Measurements from ENCODE around the gene ITGA11.

Gene ITGA11

DNA sequence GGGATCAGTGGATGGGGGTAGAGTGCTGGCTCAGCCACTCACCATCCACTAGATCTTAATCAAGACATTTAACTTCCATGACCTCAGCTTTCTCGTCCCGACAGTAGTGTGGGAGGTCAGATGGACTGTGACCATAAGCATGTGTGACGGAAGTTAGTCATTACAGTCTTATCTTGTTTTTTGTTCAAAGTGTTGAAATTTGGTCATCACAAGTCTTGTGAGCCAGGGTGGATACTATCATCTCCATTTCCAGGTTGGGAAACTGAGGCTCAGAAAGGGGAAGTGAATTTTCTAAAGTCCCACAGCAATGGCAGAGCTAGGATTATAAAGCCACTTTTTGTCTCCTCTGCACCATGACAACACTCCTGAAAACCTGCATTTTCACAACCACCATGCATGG is 32.0 kb upstream of the ITGA11 start:
- no peak for ATAC-seq
- TF ChIP-seq ZNF8 (CRISPR knock-in tag; IDR thresholded peaks at IDR 0.05) (no peak), ARNTL (CRISPR knock-in tag; IDR thresholded peaks at IDR 0.05; ENCODE audit: borderline replicate concordance, low read depth) (no peak), ZFP3 (CRISPR knock-in tag; IDR thresholded peaks at IDR 0.05) (no peak), BACH2 (CRISPR knock-in tag; IDR thresholded peaks at IDR 0.05; ENCODE audit: borderline replicate concordance) (no peak), ZNF70 (CRISPR knock-in tag; IDR thresholded peaks at IDR 0.05) (no peak), TOX (CRISPR knock-in tag; IDR thresholded peaks at IDR 0.05; ENCODE audit: borderline replicate concordance) (no peak), CSDC2 (CRISPR knock-in tag; IDR thresholded peaks at IDR 0.05) (no peak), GLIS3 (CRISPR knock-in tag; IDR thresholded peaks at IDR 0.05) (no peak), ZFP30 (CRISPR knock-in tag; IDR thresholded peaks at IDR 0.05) (no peak), ZNF565 (CRISPR knock-in tag; conservative IDR thresholded peaks at IDR 0.05; ENCODE audit: low read depth) (no peak), ISL1 (CRISPR knock-in tag; IDR thresholded peaks at IDR 0.05) (no peak), PPARA (CRISPR knock-in tag; IDR thresholded peaks at IDR 0.05; ENCODE audit: borderline replicate concordance) (no peak), SNAI2 (CRISPR knock-in tag; IDR thresholded peaks at IDR 0.05) (no peak), ESRRG (CRISPR knock-in tag; IDR thresholded peaks at IDR 0.05) (no peak), ZC3H10 (CRISPR knock-in tag; IDR thresholded peaks at IDR 0.05) (no peak), RARB (CRISPR knock-in tag; IDR thresholded peaks at IDR 0.05) (no peak)
- TF ChIP-seq, protein P1, sequence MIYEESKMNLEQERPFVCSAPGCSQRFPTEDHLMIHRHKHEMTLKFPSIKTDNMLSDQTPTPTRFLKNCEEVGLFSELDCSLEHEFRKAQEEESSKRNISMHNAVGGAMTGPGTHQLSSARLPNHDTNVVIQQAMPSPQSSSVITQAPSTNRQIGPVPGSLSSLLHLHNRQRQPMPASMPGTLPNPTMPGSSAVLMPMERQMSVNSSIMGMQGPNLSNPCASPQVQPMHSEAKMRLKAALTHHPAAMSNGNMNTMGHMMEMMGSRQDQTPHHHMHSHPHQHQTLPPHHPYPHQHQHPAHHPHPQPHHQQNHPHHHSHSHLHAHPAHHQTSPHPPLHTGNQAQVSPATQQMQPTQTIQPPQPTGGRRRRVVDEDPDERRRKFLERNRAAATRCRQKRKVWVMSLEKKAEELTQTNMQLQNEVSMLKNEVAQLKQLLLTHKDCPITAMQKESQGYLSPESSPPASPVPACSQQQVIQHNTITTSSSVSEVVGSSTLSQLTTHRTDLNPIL (CRISPR knock-in tag; IDR thresholded peaks at IDR 0.05; ENCODE audit: low read depth): no peak
- TF ChIP-seq, protein P2, sequence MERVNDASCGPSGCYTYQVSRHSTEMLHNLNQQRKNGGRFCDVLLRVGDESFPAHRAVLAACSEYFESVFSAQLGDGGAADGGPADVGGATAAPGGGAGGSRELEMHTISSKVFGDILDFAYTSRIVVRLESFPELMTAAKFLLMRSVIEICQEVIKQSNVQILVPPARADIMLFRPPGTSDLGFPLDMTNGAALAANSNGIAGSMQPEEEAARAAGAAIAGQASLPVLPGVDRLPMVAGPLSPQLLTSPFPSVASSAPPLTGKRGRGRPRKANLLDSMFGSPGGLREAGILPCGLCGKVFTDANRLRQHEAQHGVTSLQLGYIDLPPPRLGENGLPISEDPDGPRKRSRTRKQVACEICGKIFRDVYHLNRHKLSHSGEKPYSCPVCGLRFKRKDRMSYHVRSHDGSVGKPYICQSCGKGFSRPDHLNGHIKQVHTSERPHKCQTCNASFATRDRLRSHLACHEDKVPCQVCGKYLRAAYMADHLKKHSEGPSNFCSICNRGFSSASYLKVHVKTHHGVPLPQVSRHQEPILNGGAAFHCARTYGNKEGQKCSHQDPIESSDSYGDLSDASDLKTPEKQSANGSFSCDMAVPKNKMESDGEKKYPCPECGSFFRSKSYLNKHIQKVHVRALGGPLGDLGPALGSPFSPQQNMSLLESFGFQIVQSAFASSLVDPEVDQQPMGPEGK (CRISPR knock-in tag; IDR thresholded peaks at IDR 0.05; ENCODE audit: borderline replicate concordance): no peak
- TF ChIP-seq, protein P3, sequence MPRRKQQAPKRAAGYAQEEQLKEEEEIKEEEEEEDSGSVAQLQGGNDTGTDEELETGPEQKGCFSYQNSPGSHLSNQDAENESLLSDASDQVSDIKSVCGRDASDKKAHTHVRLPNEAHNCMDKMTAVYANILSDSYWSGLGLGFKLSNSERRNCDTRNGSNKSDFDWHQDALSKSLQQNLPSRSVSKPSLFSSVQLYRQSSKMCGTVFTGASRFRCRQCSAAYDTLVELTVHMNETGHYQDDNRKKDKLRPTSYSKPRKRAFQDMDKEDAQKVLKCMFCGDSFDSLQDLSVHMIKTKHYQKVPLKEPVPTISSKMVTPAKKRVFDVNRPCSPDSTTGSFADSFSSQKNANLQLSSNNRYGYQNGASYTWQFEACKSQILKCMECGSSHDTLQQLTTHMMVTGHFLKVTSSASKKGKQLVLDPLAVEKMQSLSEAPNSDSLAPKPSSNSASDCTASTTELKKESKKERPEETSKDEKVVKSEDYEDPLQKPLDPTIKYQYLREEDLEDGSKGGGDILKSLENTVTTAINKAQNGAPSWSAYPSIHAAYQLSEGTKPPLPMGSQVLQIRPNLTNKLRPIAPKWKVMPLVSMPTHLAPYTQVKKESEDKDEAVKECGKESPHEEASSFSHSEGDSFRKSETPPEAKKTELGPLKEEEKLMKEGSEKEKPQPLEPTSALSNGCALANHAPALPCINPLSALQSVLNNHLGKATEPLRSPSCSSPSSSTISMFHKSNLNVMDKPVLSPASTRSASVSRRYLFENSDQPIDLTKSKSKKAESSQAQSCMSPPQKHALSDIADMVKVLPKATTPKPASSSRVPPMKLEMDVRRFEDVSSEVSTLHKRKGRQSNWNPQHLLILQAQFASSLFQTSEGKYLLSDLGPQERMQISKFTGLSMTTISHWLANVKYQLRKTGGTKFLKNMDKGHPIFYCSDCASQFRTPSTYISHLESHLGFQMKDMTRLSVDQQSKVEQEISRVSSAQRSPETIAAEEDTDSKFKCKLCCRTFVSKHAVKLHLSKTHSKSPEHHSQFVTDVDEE (CRISPR knock-in tag; IDR thresholded peaks at IDR 0.05): no peak
- TF ChIP-seq, protein P4, sequence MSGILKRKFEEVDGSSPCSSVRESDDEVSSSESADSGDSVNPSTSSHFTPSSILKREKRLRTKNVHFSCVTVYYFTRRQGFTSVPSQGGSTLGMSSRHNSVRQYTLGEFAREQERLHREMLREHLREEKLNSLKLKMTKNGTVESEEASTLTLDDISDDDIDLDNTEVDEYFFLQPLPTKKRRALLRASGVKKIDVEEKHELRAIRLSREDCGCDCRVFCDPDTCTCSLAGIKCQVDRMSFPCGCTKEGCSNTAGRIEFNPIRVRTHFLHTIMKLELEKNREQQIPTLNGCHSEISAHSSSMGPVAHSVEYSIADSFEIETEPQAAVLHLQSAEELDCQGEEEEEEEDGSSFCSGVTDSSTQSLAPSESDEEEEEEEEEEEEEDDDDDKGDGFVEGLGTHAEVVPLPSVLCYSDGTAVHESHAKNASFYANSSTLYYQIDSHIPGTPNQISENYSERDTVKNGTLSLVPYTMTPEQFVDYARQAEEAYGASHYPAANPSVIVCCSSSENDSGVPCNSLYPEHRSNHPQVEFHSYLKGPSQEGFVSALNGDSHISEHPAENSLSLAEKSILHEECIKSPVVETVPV (CRISPR knock-in tag; IDR thresholded peaks at IDR 0.05): no peak

DNA sequence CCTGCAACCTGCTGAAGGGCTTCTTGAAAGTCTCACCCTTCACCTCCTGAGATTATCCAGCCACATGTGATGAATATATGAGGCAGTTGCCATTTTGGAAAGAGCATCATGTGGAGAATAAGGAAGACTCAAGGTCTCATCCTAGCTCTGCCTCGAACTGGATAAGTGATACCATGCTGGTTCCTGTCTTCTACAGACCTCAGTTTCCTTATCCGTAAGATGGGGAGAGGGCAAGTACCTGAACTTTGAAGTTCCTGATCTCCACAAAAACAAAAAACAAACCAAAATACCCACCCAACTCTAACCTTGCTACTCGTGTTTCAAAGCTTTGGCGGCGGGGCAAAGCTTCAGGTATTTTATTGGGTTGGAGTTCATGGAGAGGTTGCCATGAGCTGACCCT is 31.5 kb upstream of the ITGA11 start:
- ATAC-seq: no peak
- TF ChIP-seq TCF4 (CRISPR knock-in tag; IDR thresholded peaks at IDR 0.05; ENCODE audit: borderline replicate concordance) (no peak), ISL1 (CRISPR knock-in tag; IDR thresholded peaks at IDR 0.05) (no peak), PPARA (CRISPR knock-in tag; IDR thresholded peaks at IDR 0.05; ENCODE audit: borderline replicate concordance) (no peak), ZFP30 (CRISPR knock-in tag; IDR thresholded peaks at IDR 0.05) (no peak), ZNF70 (CRISPR knock-in tag; IDR thresholded peaks at IDR 0.05) (no peak), TOX (CRISPR knock-in tag; IDR thresholded peaks at IDR 0.05; ENCODE audit: borderline replicate concordance) (no peak), RARB (CRISPR knock-in tag; IDR thresholded peaks at IDR 0.05) (no peak), GLIS3 (CRISPR knock-in tag; IDR thresholded peaks at IDR 0.05) (no peak), ESRRG (CRISPR knock-in tag; IDR thresholded peaks at IDR 0.05) (no peak), ARNTL (CRISPR knock-in tag; IDR thresholded peaks at IDR 0.05; ENCODE audit: borderline replicate concordance, low read depth) (no peak), ZNF8 (CRISPR knock-in tag; IDR thresholded peaks at IDR 0.05) (no peak)
- TF ChIP-seq, protein P1 (CRISPR knock-in tag; IDR thresholded peaks at IDR 0.05; ENCODE audit: low read depth): no peak
- TF ChIP-seq, protein P5, sequence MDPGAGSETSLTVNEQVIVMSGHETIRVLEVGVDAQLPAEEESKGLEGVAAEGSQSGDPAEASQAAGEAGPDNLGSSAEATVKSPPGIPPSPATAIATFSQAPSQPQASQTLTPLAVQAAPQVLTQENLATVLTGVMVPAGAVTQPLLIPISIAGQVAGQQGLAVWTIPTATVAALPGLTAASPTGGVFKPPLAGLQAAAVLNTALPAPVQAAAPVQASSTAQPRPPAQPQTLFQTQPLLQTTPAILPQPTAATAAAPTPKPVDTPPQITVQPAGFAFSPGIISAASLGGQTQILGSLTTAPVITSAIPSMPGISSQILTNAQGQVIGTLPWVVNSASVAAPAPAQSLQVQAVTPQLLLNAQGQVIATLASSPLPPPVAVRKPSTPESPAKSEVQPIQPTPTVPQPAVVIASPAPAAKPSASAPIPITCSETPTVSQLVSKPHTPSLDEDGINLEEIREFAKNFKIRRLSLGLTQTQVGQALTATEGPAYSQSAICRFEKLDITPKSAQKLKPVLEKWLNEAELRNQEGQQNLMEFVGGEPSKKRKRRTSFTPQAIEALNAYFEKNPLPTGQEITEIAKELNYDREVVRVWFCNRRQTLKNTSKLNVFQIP (CRISPR knock-in tag; IDR thresholded peaks at IDR 0.05; ENCODE audit: borderline replicate concordance, low read depth): no peak
- TF ChIP-seq, protein P4 (CRISPR knock-in tag; IDR thresholded peaks at IDR 0.05): no peak
- TF ChIP-seq, protein P2 (CRISPR knock-in tag; IDR thresholded peaks at IDR 0.05; ENCODE audit: borderline replicate concordance): no peak

Measured in SK-N-SH treated with all-trans-retinoic acid at 6 μM for 48 hours (cell line).